ENCODE results near the gene LRRC36. TPM values are rescaled to one million over a fixed set of nuclear protein-coding genes. Genes with fewer than 3 reads are reported as not detected.

The LRRC36 gene
- total RNA-seq, 1 experiment from 2014 or later = 0.13 TPM

GRCh38 chr16:67419502-67419901, 92.9 kb downstream of the LRRC36 start:
- POLR2A ChIA-PET = no interaction called here
- CTCF ChIA-PET = interaction anchor here (1.1 to 10.4 kb wide), 5 partner anchors 9 to 73 kb away, joined by 3 to 234 read pairs (median 14); no protein-coding TSS in a partner anchor
- Mint-ChIP-seq H3K27me3 (ENCODE audit: low read depth) (peaks cover 16% of the 10 kb centered on the region), H3K36me3 (no peaks in the 10 kb centered on the region), H3K4me3 (no peak overlapping the region), H3K4me1 (peaks cover 53% of the 10 kb centered on the region), H3K27ac (no peak overlapping the region; the same call in 1 of the 2 replicates), H3K9me3 (peaks cover 5% of the 10 kb centered on the region)
- no peak for ATAC-seq
- DNase-seq (ENCODE audit: low spot score) = no peak
- TF ChIP-seq CTCF (IDR thresholded peaks at IDR 0.05) (no peak), ZNF263 (CRISPR knock-in tag; IDR thresholded peaks at IDR 0.05; ENCODE audit: low read depth) (no peak), RORB (CRISPR knock-in tag; IDR thresholded peaks at IDR 0.05) (no peak), ZNF425 (CRISPR knock-in tag; conservative IDR thresholded peaks at IDR 0.05) (no peak), ZNF281 (CRISPR knock-in tag; IDR thresholded peaks at IDR 0.05) (no peak), FOXJ3 (CRISPR knock-in tag; IDR thresholded peaks at IDR 0.05; ENCODE audit: borderline replicate concordance) (no peak), IRF1 (CRISPR knock-in tag; IDR thresholded peaks at IDR 0.05) (no peak)

- POLR2A ChIA-PET = no interaction called here
- no peak for ATAC-seq
- TF ChIP-seq NR3C1 (CRISPR knock-in tag; conservative IDR thresholded peaks at IDR 0.05; ENCODE audit: low read depth) (no peak), ZNF423 (CRISPR knock-in tag; IDR thresholded peaks at IDR 0.05) (no peak), GTF2I (CRISPR knock-in tag; conservative IDR thresholded peaks at IDR 0.05) (0 out of 2 replicates have a peak, but pooled peaks have one; percentile 43)
- Mint-ChIP-seq H3K4me1 (peaks cover 54% of the 10 kb centered on the region), H3K4me3 (no peak overlapping the region), H3K27me3 (ENCODE audit: low read depth) (peaks cover 16% of the 10 kb centered on the region), H3K9me3 (peaks cover 5% of the 10 kb centered on the region), H3K36me3 (no peaks in the 10 kb centered on the region), H3K27ac (no peak overlapping the region)
- DNase-seq (ENCODE audit: low spot score) = no peak
- CTCF ChIA-PET = interaction anchor here (1.1 to 10.4 kb wide), 6 partner anchors 8 to 159 kb away, joined by 3 to 234 read pairs (median 12); no protein-coding TSS in a partner anchor
Measured at GRCh38 chr16:67419931-67420330, 93.3 kb downstream of the LRRC36 start.

GRCh38 chr16:67421030-67421429, 94.4 kb downstream of the LRRC36 start:
- Mint-ChIP-seq H3K36me3 (no peaks in the 10 kb centered on the region), H3K9me3 (peaks cover 5% of the 10 kb centered on the region), H3K4me3 (no peak overlapping the region), H3K4me1 (peaks cover 61% of the 10 kb centered on the region), H3K27me3 (ENCODE audit: low read depth) (peaks cover 11% of the 10 kb centered on the region), H3K27ac (peak overlapping the region; percentile 49)
- no peak; the same call in 1 of the 2 replicates for ATAC-seq
- ChIA-PET CTCF (interaction anchor here (0.6 to 10.4 kb wide), 16 partner anchors 7 to 249 kb away, joined by 3 to 234 read pairs (median 5); partner anchors contain the start of genes ATP6V0D1, HSD11B2, KCTD19 and LRRC36), POLR2A (interaction anchor here (0.5 kb wide), 1 partner anchor 154 kb away, joined by 3 read pairs; no protein-coding TSS in a partner anchor)
- DNase-seq (ENCODE audit: low spot score) = no peak
- TF ChIP-seq OVOL2 (CRISPR knock-in tag; IDR thresholded peaks at IDR 0.05; ENCODE audit: borderline replicate concordance) (no peak), NFE2L1 (CRISPR knock-in tag; IDR thresholded peaks at IDR 0.05) (no peak), ZNF317 (CRISPR knock-in tag; IDR thresholded peaks at IDR 0.05; ENCODE audit: borderline replicate concordance, low read depth) (no peak), HMGA2 (CRISPR knock-in tag; IDR thresholded peaks at IDR 0.05) (no peak), SOX15 (CRISPR knock-in tag; IDR thresholded peaks at IDR 0.05) (no peak), ZNF671 (CRISPR knock-in tag; IDR thresholded peaks at IDR 0.05) (no peak), AR (CRISPR knock-in tag; IDR thresholded peaks at IDR 0.05) (no peak), ZNF423 (CRISPR knock-in tag; IDR thresholded peaks at IDR 0.05) (no peak), TEAD4 (CRISPR knock-in tag; IDR thresholded peaks at IDR 0.05) (no peak), E2F1 (CRISPR knock-in tag; IDR thresholded peaks at IDR 0.05) (no peak)

Measured in WTC11 (cell line).